Measurements from ENCODE around the gene TMEM132C.

DNA sequence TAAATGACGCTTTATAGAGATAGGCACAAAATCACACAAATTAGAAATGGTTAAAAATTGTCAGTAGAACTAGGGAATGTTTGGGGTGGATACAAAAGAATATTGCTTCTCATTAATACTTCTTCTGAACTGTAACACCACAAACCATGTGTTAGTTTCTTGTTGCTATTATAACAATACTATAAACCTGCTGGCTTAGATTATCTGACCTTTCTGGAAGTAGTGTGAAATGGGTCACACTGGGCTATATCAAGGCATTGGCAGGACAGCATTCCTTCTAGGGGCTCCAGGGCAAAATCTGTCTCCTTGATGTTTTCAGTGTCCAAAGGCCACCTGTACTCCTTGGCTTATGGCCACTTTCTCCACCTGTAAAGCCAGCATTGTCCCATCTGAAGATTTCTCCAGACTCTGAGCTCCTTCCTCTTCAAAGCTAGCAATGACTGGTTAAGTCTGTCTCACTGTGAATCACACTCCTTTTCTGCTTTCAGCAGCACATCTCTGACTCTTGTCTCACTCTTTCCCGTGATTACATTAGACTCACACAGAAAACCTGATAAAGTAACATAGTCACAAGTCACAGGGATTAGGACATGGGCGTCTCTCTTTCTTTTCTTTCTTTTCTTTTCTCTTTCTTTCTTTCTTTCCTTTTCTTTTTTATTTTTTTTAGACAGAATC, 470.5 kb downstream of the TMEM132C start:
- TF ChIP-seq, protein P1, sequence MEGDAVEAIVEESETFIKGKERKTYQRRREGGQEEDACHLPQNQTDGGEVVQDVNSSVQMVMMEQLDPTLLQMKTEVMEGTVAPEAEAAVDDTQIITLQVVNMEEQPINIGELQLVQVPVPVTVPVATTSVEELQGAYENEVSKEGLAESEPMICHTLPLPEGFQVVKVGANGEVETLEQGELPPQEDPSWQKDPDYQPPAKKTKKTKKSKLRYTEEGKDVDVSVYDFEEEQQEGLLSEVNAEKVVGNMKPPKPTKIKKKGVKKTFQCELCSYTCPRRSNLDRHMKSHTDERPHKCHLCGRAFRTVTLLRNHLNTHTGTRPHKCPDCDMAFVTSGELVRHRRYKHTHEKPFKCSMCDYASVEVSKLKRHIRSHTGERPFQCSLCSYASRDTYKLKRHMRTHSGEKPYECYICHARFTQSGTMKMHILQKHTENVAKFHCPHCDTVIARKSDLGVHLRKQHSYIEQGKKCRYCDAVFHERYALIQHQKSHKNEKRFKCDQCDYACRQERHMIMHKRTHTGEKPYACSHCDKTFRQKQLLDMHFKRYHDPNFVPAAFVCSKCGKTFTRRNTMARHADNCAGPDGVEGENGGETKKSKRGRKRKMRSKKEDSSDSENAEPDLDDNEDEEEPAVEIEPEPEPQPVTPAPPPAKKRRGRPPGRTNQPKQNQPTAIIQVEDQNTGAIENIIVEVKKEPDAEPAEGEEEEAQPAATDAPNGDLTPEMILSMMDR (IDR thresholded peaks at IDR 0.05) = no peak
- TF ChIP-seq EZH2phosphoT487 (IDR thresholded peaks at IDR 0.05) = no peak
